Stimulated activated CD8-positive, alpha-beta memory T cell treated with anti-CD3 and anti-CD28 coated beads, Interleukin-15, amount 100 ng/mL, for 48 hours (primary cell): ENCODE measurements around the gene PLEKHD1.
A peak's percentile ranks its signal among the peaks of the same experiment; 100 is the strongest.

Source experiments
- DNase-seq, 2 donors: peaks; one replicate each; pipeline ENCODE4 v3.0.0-alpha.2; 2020; ENCODE audit warnings: low read depth in 2 of 2

PLEKHD1 gene

GRCh38 chr14:69518289-69519101 lies 34.0 kb downstream of the PLEKHD1 start:
- DNase-seq = no peak

- DNase-seq = no peak
These were observed 34.9 kb downstream of the PLEKHD1 start for GRCh38 chr14:69519204-69520100.

DNA sequence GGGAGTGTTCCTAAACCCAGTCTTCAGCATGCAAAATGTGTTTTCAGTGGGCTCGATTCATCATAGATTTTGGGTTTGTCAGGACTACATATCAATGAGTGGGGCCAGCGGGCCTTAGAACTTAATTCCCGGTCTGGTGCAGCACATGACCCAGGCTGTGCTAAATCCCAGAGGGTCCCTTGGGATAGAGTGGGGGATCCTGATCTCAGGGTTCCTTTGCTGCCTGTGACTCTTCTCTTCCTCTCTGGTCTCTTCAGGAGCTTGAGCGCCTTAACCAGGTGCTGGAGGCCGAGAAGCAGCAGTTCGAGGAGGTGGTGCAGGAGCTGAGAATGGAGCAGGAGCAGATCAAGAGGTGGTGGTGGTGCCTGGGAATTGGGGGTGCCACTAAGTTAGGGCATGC lies 37.5 kb downstream of the PLEKHD1 start:
- no peak for DNase-seq

GRCh38 chr14:69525896-69526295 lies 41.4 kb downstream of the PLEKHD1 start:
- DNase-seq = no peak

GRCh38 chr14:69527635-69528034 lies 43.1 kb downstream of the PLEKHD1 start:
- DNase-seq = no peak

DNA sequence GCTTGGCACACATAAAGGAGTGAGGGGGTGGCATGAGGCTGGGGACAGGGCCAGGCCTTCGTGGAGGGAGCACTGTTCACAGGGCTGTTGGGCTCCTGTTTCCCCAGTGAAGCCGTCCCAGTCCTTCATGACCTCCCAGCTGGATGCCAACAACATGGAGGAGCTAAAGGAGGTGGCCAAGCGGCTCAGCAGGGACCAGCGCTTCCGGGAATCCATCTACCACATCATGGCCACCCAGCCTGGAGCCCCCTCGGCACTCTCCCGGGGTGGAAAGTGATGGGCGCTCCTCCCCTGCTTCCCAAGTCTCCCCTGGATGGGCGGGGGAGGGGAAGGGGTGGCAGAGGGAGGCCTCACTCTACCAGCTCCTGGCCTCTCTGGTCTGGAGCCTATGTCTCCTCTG lies 43.6 kb downstream of the PLEKHD1 start:
- DNase-seq = no peak

DNA sequence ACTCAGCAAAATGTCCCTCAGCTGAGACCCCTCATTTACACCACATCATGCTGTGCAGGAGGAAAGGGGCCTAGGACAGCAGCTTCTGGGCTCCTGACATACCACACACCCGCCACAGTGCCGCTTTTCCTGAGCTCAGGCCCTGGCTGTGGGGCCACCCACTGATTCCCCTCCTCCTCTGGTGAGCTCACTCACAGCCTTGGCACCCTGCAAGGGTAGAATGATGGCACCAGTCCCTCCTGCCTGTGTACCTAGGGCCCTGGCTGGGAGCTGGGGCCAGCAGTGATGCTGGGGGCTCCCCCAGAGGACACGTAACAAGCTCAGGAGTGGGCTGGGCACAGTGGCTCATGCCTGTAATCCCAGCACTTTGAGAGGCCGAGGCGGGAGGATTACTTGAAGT lies 44.4 kb downstream of the PLEKHD1 start:
- no peak for DNase-seq

DNA sequence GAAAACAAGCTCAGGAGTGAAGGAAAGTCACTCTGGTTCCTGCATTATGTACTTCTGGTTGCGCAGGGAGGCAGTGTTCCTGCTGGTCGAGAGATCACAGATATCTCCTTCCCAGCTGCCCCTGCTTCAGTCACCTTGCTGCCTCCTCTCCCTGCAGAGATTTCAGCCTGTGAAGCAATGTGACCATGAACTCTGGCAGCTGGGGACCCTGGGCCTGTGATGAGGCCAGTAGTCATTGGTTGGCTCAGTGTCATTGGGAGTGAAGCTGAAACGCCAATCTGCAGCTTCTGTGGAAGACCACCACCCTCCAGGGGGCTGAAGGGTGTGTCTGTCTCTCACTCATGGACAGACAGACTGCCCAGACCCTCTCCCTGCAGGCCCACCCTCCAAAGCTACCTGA lies 45.0 kb downstream of the PLEKHD1 start:
- DNase-seq = no peak

GRCh38 chr14:69530095-69530494 lies 45.6 kb downstream of the PLEKHD1 start:
- no peak for DNase-seq

- no peak for DNase-seq
These were observed 46.6 kb downstream of the PLEKHD1 start for GRCh38 chr14:69531135-69531534.

DNA sequence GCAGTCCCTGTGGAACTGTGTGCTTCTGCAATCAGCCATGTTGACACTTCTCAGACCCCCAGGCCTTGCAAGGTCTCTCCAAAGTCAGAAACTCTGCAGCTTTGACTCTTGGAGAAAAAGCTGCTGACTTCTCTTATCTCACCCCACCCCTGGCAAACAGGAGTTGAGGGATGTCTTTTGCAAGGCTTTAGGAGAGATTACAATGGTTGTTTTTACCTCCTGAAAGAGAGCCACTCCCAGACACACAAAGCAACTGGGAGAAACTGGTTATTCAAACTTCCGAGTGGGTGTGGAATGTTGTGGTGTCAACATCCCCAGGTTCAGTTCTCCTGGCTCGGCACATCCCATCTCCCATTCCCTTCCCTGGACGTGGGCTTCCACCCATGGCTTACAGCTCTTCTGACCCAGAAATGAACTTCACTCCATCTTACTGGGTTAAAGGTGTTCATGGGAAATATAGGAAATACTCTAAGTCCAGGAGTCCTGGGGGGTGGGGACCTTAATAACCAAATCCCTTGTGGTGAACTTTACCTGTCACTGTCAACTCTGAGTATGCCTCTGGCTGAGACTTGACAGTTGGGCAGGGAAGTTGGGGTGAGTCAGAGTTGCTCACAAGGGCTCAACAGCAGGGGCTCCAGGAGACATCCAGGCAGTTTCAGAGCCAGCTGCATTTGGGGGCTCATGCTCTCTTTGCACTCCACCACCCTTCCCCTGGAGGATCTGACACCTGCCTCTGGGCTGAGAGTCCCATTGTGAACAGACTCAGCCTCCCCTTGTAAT lies 48.2 kb downstream of the PLEKHD1 start:
- DNase-seq = no peak

- no peak for DNase-seq
These were observed 50.8 kb downstream of the PLEKHD1 start for GRCh38 chr14:69535230-69535848.

- DNase-seq = no peak
These were observed 52.4 kb downstream of the PLEKHD1 start for GRCh38 chr14:69536971-69537370.

DNA sequence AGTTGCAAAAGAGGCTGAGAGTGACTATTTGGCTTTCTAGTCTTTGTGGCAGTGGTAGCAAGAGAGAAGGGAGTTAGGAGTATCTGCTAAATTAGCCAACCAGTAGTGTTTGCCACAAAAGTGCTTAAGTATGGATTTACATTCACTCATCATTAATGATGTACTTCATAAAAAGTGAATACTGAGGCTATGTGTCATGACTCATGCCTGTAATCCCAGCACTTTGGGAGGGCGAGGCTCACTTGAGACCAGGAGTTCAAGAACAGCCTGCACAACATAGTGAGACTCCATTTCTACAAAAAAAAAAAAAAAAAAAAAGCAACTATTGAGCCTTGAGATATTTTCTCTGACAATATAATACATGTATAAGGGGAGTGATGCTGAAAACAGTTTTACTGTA lies 53.4 kb downstream of the PLEKHD1 start:
- no peak for DNase-seq

GRCh38 chr14:69538766-69539165 lies 54.2 kb downstream of the PLEKHD1 start:
- DNase-seq = no peak

DNA sequence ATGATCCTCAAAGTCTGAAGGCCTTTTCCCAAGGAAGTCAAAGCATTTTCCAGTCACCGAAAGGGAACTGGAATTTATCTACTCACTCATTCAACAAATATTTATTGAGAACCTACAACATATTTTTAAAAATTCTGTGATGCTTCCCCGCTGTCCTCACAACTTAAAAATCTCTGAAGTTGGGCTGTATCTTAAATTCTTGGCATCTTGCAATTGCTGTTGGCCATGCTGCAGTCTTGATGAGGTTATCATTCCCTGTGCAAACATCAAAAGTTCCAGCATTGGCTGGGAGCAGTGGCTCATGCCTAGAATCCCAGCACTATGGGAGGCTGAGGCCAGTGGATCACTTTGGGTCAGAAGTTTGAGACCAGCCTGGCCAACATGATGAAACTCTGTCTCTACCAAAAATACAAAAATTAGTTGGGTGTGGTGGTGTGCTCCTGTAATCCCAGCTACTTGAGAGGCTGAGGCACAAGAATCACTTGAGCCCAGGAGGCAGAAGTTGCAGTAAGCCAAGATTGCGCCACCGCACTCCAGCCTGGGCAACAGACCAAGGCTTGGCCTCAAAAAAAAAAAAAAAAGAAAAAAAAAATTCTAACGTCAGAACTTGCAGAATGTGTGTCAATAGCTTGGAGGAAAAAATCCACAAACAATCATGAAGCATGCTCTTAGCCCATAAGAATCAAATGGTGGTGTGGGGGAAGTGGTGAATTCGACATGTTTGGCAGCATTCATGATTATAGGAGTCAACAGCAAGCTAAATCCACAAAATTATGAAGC lies 55.3 kb downstream of the PLEKHD1 start:
- no peak for DNase-seq

DNA sequence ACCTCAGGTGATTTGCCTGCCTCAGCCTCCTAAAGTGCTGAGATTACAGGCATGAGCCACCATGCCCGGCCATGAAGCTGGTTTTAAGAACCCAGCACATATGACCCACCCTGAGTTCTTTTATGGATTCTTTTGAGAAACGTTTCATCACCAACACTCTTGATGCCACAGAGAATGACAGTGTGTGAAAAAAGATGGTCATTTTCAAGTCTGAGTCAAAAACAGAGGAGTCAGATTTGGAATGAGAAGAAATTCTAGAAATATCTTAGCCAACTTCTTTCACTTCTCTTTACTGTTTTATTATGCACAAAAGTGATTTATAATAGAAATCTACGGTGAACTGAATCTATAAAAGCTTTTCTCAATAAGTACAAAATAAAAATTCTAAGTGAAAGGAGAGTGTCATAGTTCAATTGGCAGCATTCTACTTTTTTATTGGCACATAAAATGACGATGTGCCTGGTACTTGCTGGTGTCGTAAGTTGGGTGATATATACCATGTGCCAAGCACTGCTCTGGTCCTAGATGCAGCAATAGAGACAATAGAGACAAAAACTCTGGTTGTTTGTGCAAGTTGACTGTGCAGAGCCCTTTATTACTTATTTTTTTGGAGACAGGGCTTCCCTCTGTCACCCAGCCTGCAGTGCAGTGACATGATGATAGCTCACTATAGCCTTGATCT lies 56.3 kb downstream of the PLEKHD1 start:
- DNase-seq = no peak

DNA sequence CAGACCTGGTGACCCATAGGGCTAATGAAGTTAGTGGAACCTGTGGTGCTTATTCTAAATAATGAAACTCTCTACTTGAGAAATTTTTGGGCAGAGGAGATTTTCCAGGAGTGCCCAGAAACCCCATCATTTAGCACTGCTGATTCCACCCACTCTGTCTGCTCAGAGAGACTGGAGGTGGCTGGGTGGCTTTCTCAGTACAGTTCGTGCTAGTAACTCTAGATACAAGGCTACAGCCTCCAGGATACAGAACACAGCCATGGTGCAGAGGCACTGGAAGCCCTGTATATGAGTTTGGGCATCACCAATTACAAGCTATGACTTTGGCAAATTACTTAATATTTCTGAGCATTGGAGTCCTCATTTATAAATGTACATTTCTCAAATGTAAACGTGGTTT lies 57.8 kb downstream of the PLEKHD1 start:
- DNase-seq = no peak

DNA sequence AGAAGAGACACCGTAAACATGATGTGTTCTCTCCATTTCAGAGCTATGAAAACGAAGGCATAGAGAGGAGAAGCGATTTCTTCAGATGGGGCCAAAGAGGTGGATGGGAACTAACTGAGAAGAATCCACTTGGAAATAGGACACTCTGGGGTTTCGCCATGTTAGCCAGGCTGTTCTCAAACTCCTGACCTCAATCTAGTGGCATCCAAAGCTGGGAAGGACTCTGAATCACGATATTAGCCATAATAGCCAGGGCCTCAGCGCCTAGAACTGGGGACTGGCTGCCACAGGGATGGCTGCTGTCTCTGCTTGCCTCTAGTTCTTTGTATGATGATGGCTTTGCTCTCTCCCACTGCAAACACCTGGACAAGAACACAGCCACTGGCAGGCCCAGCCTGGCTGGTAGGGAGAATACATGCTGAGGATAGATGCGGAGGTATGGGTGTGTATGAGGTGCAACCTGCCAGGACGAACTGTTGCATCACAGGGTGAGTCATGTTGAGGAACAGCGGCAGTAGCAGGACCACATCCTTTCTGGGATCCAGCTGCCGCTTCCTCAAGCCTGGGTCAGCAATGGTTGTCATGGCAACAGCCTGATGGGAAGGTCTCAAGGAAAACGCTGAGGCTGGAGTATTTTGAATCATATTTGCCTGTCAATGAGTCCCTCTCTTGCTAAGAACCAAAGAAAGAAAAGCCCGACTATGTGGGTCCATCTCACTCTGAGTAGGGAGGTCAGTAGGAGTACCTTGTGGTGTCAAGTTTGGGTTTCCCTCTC lies 59.0 kb downstream of the PLEKHD1 start:
- DNase-seq = peak; percentile 13 to 32
